ENCODE measurements around the gene TEKTIP1. TPM values are rescaled to one million over a fixed set of nuclear protein-coding genes. Genes with fewer than 3 reads are reported as not detected.
"Not testable (repeated sequence)": the region's sequence is repeated elsewhere in the genome, so short reads cannot be mapped to it uniquely, and the experiment has no call there.

TEKTIP1 gene
- total RNA-seq, 1 experiment from 2014 or later, result 2.7 TPM

- Mint-ChIP-seq H3K27ac (ENCODE audit: unreplicated experiment) (no peak overlapping the region), H3K4me3 (ENCODE audit: low read depth, unreplicated experiment) (no peak overlapping the region), H3K27me3 (ENCODE audit: unreplicated experiment) (no peaks in the 10 kb centered on the region), H3K4me1 (ENCODE audit: low read depth, unreplicated experiment) (no peaks in the 10 kb centered on the region), H3K36me3 (ENCODE audit: insufficient read depth, unreplicated experiment) (peaks cover 25% of the 10 kb centered on the region), H3K9me3 (ENCODE audit: low read depth, unreplicated experiment) (no peaks in the 10 kb centered on the region)
- DNase-seq, result no peak
- TF ChIP-seq CTCF (IDR thresholded peaks at IDR 0.05; ENCODE audit: unreplicated experiment), result no peak
- intact Hi-C loops (cut with micrococcal nuclease; ENCODE audit: unreplicated experiment), result no loop called here
- BruUV-seq (replicated peaks), result no TSS peak
- CTCF ChIA-PET, result interaction anchor here (0.6 kb wide), 1 partner anchor 161 kb away, joined by 3 read pairs; no protein-coding TSS in a partner anchor
These were observed 10.3 kb upstream of the TEKTIP1 start for GRCh38 chr19:3528539-3529211.

GRCh38 chr19:3529299-3529698 is 9.7 kb upstream of the TEKTIP1 start:
- BruUV-seq (replicated peaks); CTCF ChIA-PET; H3K27ac Mint-ChIP-seq (ENCODE audit: unreplicated experiment); H3K4me1 Mint-ChIP-seq (ENCODE audit: low read depth, unreplicated experiment); H3K9me3 Mint-ChIP-seq (ENCODE audit: low read depth, unreplicated experiment); intact Hi-C loops (cut with micrococcal nuclease; ENCODE audit: unreplicated experiment); DNase-seq; H3K4me3 Mint-ChIP-seq (ENCODE audit: low read depth, unreplicated experiment); H3K27me3 Mint-ChIP-seq (ENCODE audit: unreplicated experiment): not testable (repeated sequence)
- H3K36me3 Mint-ChIP-seq (ENCODE audit: insufficient read depth, unreplicated experiment), result peaks cover 22% of the 10 kb centered on the region

GRCh38 chr19:3530389-3530788 is 8.6 kb upstream of the TEKTIP1 start:
- Mint-ChIP-seq H3K36me3 (ENCODE audit: insufficient read depth, unreplicated experiment) (peaks cover 33% of the 10 kb centered on the region), H3K9me3 (ENCODE audit: low read depth, unreplicated experiment) (no peaks in the 10 kb centered on the region), H3K4me1 (ENCODE audit: low read depth, unreplicated experiment) (no peaks in the 10 kb centered on the region), H3K4me3 (ENCODE audit: low read depth, unreplicated experiment) (no peak overlapping the region), H3K27me3 (ENCODE audit: unreplicated experiment) (no peaks in the 10 kb centered on the region), H3K27ac (ENCODE audit: unreplicated experiment) (no peak overlapping the region)
- no peak for TF ChIP-seq CTCF (IDR thresholded peaks at IDR 0.05; ENCODE audit: unreplicated experiment)
- BruUV-seq (replicated peaks), result no TSS peak
- CTCF ChIA-PET, result no interaction called here
- DNase-seq, result no peak
- intact Hi-C loops (cut with micrococcal nuclease; ENCODE audit: unreplicated experiment), result no loop called here

- H3K4me3 Mint-ChIP-seq (ENCODE audit: low read depth, unreplicated experiment), result no peak overlapping the region
- H3K27me3 Mint-ChIP-seq (ENCODE audit: unreplicated experiment), result no peaks in the 10 kb centered on the region
- intact Hi-C loops (cut with micrococcal nuclease; ENCODE audit: unreplicated experiment), result no loop called here
- no peak for DNase-seq
- CTCF ChIA-PET, result no interaction called here
- no peak for TF ChIP-seq CTCF (IDR thresholded peaks at IDR 0.05; ENCODE audit: unreplicated experiment)
- no peaks in the 10 kb centered on the region for H3K4me1 Mint-ChIP-seq (ENCODE audit: low read depth, unreplicated experiment)
- no TSS peak for BruUV-seq (replicated peaks)
- no peaks in the 10 kb centered on the region for H3K9me3 Mint-ChIP-seq (ENCODE audit: low read depth, unreplicated experiment)
- H3K27ac Mint-ChIP-seq (ENCODE audit: unreplicated experiment), result no peak overlapping the region
- peaks cover 42% of the 10 kb centered on the region for H3K36me3 Mint-ChIP-seq (ENCODE audit: insufficient read depth, unreplicated experiment)
These were observed 7.3 kb upstream of the TEKTIP1 start for GRCh38 chr19:3531716-3532115.

- Mint-ChIP-seq H3K9me3 (ENCODE audit: low read depth, unreplicated experiment) (no peaks in the 10 kb centered on the region), H3K4me3 (ENCODE audit: low read depth, unreplicated experiment) (no peak overlapping the region), H3K27ac (ENCODE audit: unreplicated experiment) (no peak overlapping the region), H3K36me3 (ENCODE audit: insufficient read depth, unreplicated experiment) (peaks cover 45% of the 10 kb centered on the region), H3K4me1 (ENCODE audit: low read depth, unreplicated experiment) (no peaks in the 10 kb centered on the region), H3K27me3 (ENCODE audit: unreplicated experiment) (no peaks in the 10 kb centered on the region)
- no peak for TF ChIP-seq CTCF (IDR thresholded peaks at IDR 0.05; ENCODE audit: unreplicated experiment)
- no TSS peak for BruUV-seq (replicated peaks)
- intact Hi-C loops (cut with micrococcal nuclease; ENCODE audit: unreplicated experiment), result no loop called here
- CTCF ChIA-PET, result no interaction called here
- DNase-seq, result no peak
These were observed 6.7 kb upstream of the TEKTIP1 start for GRCh38 chr19:3532154-3532786.

All from Calu3 (cell line).